GM12892 (cell line): Measurements from ENCODE around the gene HAPLN3.

Source experiments
- POLR2A ChIP-seq: IDR thresholded peaks from 2 replicates; pipeline ENCODE4 v1.6.1; 2011; ENCODE audit warnings: low read depth, low read length, control low read depth
- POLR2AphosphoS5 ChIP-seq: IDR thresholded peaks from 2 replicates; pipeline ENCODE4 v1.6.1; 2011; ENCODE audit warnings: low read depth, low read length, control low read depth

GRCh38 chr15:88932875-88933330 is 37.6 kb upstream of the HAPLN3 start:
- TF ChIP-seq POLR2AphosphoS5, result no peak
- no peak for TF ChIP-seq POLR2A
